ACC112 (cell line): ENCODE data around the gene VWA7.

Experiments
- H2AFZ ChIP-seq: fragments of 200-600 bp; sonication (generic); one replicate; pipeline ENCODE4 v1.6.0; 2017; ENCODE audit warnings: antibody characterized with exemption, low read length; ENCODE audit not compliant: unreplicated experiment
- H3K27ac ChIP-seq: fragments of 200-600 bp; sonication (generic); 2 replicates; pipeline ENCODE4 v1.5.1; 2014; ENCODE audit warnings: low read depth, mild to moderate bottlenecking, antibody characterized with exemption, low read length, moderate library complexity
- H3K27me3 ChIP-seq: fragments of 200-600 bp; sonication (generic); 2 replicates; pipeline ENCODE4 v1.6.1; 2014; ENCODE audit warnings: mild to moderate bottlenecking, antibody characterized with exemption, low read length, moderate library complexity, mixed read lengths; ENCODE audit not compliant: insufficient read depth
- H3K36me3 ChIP-seq: fragments of 200-600 bp; sonication (generic); 2 replicates; pipeline ENCODE4 v1.6.1; 2016; ENCODE audit warnings: mild to moderate bottlenecking, antibody characterized with exemption, low read length, moderate library complexity, mixed read lengths; ENCODE audit not compliant: insufficient read depth
- H3K4me1 ChIP-seq: fragments of 200-600 bp; sonication (generic); one replicate; pipeline ENCODE4 v1.6.1; 2016; ENCODE audit warnings: low read length, mixed read lengths; ENCODE audit not compliant: insufficient read depth, unreplicated experiment, control insufficient read depth
- H3K4me3 ChIP-seq: fragments of 200-600 bp; sonication (generic); 2 replicates; pipeline ENCODE4 v1.5.1; 2014; ENCODE audit warnings: mild to moderate bottlenecking, low read depth, low read length
- H3K79me2 ChIP-seq: fragments of 200-600 bp; sonication (generic); one replicate; pipeline ENCODE4 v1.6.0; 2016; ENCODE audit warnings: low read length; ENCODE audit not compliant: control insufficient read depth, unreplicated experiment, insufficient read depth

Gene VWA7

DNA sequence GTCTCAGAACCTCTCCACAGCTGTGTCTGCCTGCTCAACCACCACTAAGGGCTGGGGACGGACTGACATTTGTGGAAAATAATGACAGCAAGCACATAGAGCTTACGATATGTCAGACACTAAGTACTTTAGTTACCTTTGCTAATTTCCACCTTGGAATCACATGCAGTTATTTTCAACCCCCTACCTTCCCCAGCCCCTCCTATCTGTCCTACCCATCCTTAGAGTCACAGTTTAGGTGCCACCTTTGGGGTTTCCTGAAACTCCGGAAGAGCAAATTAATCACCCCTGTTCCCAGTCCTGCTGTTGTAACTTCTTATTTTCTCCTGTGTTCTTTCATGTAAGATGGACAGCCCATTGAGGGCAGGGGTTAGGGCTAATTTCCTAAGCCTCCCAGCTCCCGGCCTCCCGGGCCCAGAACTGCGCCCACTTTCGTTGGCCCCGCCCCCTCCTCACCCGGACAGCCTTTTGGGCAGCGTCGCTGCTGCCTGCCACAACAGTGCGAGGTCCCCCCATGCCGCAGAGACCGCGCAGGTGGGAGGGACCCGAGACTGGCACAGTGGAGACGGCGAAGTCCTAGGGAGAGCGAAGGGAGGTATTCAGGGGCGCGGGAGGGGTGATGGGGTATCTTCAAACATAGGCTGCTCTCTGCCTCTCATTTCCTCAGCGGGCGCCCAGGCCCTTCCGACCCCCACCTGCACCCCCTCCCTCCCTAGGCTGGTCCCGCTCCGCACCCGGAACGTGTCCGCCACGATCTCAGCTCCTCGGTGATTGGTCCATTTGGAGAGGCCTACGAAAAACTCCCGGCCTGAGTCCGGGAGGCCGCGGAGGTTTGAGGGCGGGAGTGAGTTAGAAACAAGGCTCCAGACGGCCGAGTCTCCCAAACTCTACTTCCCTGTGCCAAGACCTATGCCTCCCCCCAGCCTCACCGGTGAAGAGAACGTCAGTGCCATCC is 49.1 kb downstream of the VWA7 start:
- Histone ChIP-seq H3K79me2 (peaks cover 8% of the 10 kb centered on the region), H3K36me3 (peaks cover 7% of the 10 kb centered on the region; the same call in 1 of the 2 replicates), H2AFZ (no peak overlapping the region), H3K27me3 (no peaks in the 10 kb centered on the region), H3K4me1 (peaks cover 22% of the 10 kb centered on the region), H3K4me3 (peak overlapping the region; percentile 81; the same call in 1 of the 2 replicates), H3K27ac (no peak overlapping the region)

DNA sequence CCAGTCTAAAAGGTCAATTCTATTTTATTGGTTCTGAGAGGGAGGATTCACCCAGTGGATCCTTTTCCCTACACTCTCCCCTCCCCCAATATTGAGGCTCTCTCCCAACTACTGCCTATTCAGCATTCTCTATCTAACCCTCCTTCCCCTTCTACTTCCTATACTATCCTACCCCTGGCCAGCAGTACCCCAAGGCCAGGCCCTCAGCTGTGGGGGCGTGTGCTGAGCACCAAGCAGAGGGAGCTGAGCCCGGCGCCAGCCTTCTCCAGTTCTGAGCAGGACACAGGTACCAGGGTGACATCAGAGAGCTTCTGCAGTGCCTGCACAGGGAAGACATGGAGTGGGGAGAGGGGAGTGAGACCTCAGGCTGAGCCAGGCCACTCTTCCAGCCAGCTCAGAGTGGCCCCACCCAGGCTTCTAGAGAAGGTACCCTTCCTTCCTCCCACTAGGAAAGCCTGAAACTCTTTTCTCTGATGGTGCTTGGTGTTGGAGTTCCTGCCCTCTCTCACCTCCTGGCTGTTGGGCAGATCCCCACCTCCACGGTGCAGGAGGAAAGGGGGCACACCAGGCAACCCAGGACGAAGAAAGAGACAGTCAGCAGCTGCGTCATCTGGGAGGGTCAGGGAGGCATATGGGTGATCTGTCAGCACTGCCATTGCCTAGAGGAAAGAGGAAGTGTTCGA is 50.0 kb downstream of the VWA7 start:
- Histone ChIP-seq H3K79me2 (peaks cover 4% of the 10 kb centered on the region), H3K27ac (no peak overlapping the region), H3K4me1 (peaks cover 21% of the 10 kb centered on the region), H3K36me3 (peaks cover 6% of the 10 kb centered on the region; the same call in 1 of the 2 replicates), H3K27me3 (no peaks in the 10 kb centered on the region), H3K4me3 (no peak overlapping the region), H2AFZ (no peak overlapping the region)

DNA sequence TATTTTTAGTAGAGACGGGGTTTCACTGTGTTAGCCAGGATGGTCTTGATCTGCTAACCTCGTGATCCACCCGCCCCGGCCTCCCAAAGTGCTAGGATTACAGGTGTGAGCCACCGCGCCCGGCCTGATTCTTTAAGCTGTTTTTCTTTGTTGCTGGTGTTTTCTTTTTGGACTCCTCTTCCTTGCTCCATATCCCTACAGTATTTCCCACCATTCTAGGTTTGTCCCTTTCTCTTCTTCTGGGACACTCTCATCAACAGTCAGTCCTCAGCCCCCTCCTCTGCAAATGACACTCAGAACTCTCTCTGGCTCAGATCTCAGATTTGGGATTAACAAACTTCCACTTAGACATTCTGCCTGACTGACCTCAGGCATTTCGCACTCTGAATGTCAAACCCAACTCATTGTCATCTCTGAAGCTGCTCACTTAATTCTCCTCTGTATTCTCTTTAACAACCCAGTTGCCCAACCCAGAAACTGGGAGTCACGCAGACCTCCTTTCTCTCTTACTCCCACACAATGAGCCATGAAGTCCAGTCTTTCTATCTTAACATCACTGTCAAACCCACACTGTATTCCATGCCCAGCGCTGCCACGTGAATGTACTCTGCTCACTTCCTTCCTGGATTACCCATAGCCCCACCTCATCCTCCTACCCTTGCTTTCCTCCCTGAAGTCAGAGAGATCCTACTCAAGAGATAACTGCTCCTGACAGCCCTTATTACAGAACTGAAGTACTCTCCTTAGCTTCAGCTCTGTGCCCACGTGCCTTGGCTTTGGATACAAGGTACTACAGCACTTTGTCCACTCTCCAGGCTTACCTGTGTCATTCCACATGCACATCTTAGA is 51.4 kb downstream of the VWA7 start:
- H3K27ac ChIP-seq: no peak overlapping the region

DNA sequence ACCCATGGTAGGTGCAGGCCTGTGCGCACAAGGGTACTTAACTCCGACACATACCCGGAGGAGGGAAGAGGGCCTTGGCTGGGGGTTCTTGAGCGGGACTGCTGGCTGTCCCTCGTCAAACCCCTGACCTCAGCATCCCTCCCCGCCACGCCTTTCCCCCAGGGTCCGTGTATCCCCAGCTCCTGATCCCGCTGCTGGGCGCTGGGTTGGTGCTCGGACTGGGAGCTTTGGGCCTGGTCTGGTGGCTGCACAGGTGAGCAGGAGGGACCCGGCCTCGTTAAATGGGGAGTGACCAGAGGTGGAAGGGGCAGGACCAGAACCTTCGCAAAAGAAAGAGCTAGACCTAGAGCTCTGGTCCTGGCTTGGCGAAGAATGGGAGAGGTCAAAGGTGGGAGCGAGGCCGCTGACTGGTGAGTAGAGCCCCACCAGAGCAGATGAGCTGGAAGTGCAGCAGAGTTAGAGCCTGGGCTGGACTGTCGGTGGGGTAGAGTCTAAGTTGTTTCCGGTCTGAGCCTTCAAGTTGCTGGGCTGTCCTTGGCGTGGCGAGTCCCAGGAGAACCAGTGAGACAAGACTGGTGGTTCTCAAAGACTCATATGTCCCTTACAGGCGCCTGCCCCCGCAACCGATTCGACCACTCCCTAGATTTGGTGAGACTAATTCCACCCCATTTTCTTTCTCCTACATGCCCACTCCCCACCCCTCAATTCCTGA is 53.0 kb downstream of the VWA7 start:
- H3K79me2 ChIP-seq: no peaks in the 10 kb centered on the region
- no peaks in the 10 kb centered on the region for H3K36me3 ChIP-seq
- no peaks in the 10 kb centered on the region for H3K27me3 ChIP-seq
- no peak overlapping the region for H3K27ac ChIP-seq
- H3K4me1 ChIP-seq: peaks cover 8% of the 10 kb centered on the region
- H2AFZ ChIP-seq: no peak overlapping the region
- H3K4me3 ChIP-seq: no peak overlapping the region

More for the DNA sequence above, 51.4 kb downstream of the VWA7 start:
- H3K79me2 ChIP-seq: no peaks in the 10 kb centered on the region
- peaks cover 10% of the 10 kb centered on the region for H3K4me1 ChIP-seq
- H2AFZ ChIP-seq: no peak overlapping the region
- no peaks in the 10 kb centered on the region for H3K27me3 ChIP-seq
- H3K36me3 ChIP-seq: no peaks in the 10 kb centered on the region
- H3K4me3 ChIP-seq: no peak overlapping the region

DNA sequence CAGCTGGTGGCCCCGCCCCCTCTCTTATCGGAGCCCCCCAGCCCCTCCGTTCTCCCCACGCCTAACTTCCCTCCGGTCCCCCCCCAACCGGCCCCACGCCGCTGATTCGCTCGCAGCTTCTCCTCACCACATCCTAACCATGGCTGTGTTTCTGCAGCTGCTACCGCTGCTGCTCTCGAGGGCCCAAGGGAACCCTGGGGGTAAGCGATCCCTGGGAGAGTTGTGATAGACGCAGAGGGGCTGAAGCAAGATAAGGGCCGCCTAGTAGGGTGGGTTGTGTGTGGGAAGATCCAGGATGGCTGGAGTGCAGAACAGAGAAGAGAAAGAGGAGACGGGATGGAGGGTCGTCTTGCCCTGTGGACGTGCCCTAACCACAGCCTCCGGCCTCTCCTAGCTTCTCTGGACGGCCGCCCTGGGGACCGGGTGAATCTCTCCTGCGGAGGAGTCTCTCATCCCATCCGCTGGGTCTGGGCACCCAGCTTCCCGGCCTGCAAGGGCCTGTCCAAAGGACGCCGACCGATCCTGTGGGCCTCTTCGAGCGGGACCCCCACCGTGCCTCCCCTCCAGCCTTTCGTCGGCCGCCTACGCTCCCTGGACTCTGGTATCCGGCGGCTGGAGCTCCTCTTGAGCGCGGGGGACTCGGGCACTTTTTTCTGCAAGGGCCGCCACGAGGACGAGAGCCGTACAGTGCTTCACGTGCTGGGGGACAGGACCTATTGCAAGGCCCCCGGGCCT is 53.7 kb downstream of the VWA7 start, which contains the start of gene MPIG6B:
Gene MPIG6B, plus strand, starts transcription at position 129 of the 735 bp plus-strand sequence. Its CDS starts 11 bp downstream, at position 140.
- H3K36me3 ChIP-seq: no peaks in the 10 kb centered on the region
- no peak within 1 kb of the TSS for H3K4me3 ChIP-seq
- no peaks in the 10 kb centered on the region for H3K27me3 ChIP-seq
- no peak within 1 kb of the TSS for H2AFZ ChIP-seq
- peaks cover under 1% of the 10 kb centered on the region for H3K4me1 ChIP-seq
- no peak within 1 kb of the TSS for H3K27ac ChIP-seq
- no peaks in the 10 kb centered on the region for H3K79me2 ChIP-seq

DNA sequence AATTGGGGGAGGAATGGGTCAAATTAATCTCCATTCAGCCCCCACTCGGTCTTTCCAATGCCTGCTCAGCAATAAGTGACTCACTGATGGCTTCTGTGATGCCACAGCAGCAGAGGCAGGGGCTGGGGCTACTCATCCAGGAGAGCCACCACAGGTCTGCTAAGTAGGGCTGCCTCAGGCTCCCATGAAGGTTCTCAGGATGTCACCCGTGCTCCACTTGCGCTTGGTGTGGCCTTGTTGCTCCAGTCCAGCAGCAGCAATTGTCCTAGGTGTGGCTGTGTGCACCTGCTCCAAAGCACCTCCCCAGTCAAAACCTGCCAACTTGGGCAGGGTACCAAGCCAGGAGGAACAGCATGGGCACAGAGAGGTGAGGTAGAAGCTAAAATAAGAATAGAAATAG is 55.0 kb downstream of the VWA7 start:
- H3K27ac ChIP-seq: no peak overlapping the region
- H3K79me2 ChIP-seq: no peaks in the 10 kb centered on the region
- H3K27me3 ChIP-seq: no peaks in the 10 kb centered on the region
- H2AFZ ChIP-seq: no peak overlapping the region
- no peak overlapping the region for H3K4me3 ChIP-seq
- H3K4me1 ChIP-seq: no peaks in the 10 kb centered on the region
- H3K36me3 ChIP-seq: no peaks in the 10 kb centered on the region

DNA sequence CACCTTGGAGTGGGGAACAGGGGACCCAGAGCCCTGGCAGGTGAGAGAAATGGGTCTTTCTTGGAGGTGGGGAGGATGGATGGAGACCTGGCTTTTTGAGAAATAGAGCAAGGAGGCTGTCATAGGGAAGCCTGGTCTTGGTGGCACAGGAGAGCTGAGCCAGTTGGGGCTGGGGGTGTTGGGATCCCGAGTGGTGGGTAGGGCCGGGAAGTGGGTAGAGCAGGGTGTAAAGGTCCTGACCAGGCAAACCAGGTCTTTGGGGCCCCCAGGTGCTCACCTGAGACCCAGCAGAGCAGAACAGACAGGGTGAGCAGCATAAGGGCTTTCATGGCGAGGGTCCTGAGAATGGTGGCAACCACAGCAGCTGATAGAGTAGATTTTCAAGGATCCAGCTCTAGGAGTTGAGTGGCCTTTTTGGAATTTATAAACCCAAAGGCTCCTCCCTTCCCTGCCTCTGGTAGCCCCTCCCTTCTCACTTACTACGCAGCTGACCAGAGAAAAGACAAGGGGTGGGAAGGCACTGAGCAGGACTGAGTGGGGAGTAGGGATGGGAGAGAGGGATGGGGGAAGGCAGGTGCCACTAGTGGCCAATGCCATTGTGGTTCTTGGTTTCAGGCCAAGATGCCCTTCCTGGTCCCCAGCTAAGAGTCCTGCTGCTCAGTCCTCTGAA is 55.6 kb downstream of the VWA7 start, which contains the start of gene LY6G6C:
Gene LY6G6C, minus strand, starts transcription at position 396 of the 670 bp plus-strand sequence. Its CDS starts 67 bp downstream, at position 329.
- Histone ChIP-seq H3K27ac (no peak within 1 kb of the TSS), H3K27me3 (no peaks in the 10 kb centered on the region), H3K4me1 (no peaks in the 10 kb centered on the region), H3K79me2 (no peaks in the 10 kb centered on the region), H3K36me3 (no peaks in the 10 kb centered on the region), H2AFZ (no peak within 1 kb of the TSS), H3K4me3 (no peak within 1 kb of the TSS)

DNA sequence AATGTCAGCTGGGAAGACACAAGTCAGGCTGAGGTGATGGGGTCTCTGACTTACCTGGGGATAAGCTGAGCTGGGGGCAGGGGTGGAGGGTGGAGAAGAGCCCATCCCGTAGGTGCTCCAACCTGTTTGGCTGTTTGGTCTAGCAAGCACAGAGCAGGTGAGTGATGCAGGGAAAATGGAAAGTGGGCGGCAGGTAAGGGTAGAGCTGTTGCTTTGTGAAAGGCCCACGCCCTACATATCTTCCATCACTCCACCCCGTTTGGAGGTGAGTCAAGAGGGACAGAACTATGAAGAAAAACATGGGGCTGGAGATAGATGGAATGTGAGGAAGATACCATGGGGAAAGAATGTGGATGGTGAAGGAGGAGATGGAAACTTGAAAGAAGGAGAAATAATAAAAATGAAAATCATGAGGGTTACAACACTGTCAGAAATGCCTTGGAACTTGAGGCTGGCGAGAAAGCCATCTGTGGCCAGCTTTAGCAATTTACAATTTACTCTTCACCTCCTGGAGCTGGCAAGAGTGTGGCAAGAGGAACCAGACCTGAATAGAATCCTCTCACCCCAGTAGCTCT is 56.8 kb downstream of the VWA7 start:
- Histone ChIP-seq H3K27me3 (no peaks in the 10 kb centered on the region), H3K4me3 (no peak overlapping the region), H3K27ac (no peak overlapping the region), H3K36me3 (no peaks in the 10 kb centered on the region), H3K79me2 (no peaks in the 10 kb centered on the region), H2AFZ (no peak overlapping the region), H3K4me1 (no peaks in the 10 kb centered on the region)

DNA sequence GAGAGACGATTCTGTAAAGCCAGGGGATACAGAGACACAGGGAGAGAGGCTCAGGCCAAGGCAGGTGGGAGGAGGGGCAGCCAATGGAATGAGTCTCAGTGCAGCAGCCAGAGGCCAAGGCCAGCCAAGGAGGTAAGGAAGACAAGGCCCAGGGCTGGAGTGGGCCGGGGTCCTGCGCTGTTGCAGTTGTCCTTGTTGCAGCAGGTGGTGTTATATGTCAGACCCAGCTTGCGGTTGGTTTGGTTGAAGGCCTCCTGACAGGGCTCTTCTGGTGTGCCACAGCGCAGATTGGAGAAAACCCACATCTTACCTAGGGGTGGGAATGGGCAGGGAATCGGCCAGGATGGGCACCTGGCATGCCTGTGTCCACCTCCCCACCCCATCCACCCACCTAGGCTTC is 58.1 kb downstream of the VWA7 start:
- no peak overlapping the region for H2AFZ ChIP-seq
- H3K27me3 ChIP-seq: no peaks in the 10 kb centered on the region
- no peaks in the 10 kb centered on the region for H3K4me1 ChIP-seq
- no peak overlapping the region for H3K27ac ChIP-seq
- H3K79me2 ChIP-seq: no peaks in the 10 kb centered on the region
- no peaks in the 10 kb centered on the region for H3K36me3 ChIP-seq
- H3K4me3 ChIP-seq: no peak overlapping the region
